Measurements from ENCODE around the gene CNGA4.
"Not testable (repeated sequence)": the region's sequence is repeated elsewhere in the genome, so short reads cannot be mapped to it uniquely, and the experiment has no call there.

The CNGA4 gene

GRCh38 chr11:6269994-6270393 lies 31.1 kb downstream of the CNGA4 start:
- DNase-seq = no peak

- no peak for DNase-seq
Measured at GRCh38 chr11:6270584-6271246, 31.8 kb downstream of the CNGA4 start.

GRCh38 chr11:6271598-6271997 lies 32.7 kb downstream of the CNGA4 start:
- DNase-seq = no peak

- DNase-seq = no peak
Measured at GRCh38 chr11:6273188-6273587, 34.3 kb downstream of the CNGA4 start.

GRCh38 chr11:6280809-6281208 lies 41.9 kb downstream of the CNGA4 start:
- DNase-seq = not testable (repeated sequence)

GRCh38 chr11:6283453-6284023 lies 44.6 kb downstream of the CNGA4 start:
- no peak for DNase-seq

- no peak for DNase-seq
Measured at GRCh38 chr11:6284250-6284649, 45.4 kb downstream of the CNGA4 start.

GRCh38 chr11:6285019-6285418 lies 46.1 kb downstream of the CNGA4 start:
- no peak for DNase-seq

Measured in SHP77 (cell line).